HepG2 (cell line): ENCODE data around the gene TSHZ2. TPM values are rescaled to one million over a fixed set of nuclear protein-coding genes. Genes with fewer than 3 reads are reported as not detected.
A peak's percentile ranks its signal among the peaks of the same experiment; 100 is the strongest.
"Not testable (repeated sequence)": the region's sequence is repeated elsewhere in the genome, so short reads cannot be mapped to it uniquely, and the experiment has no call there.

Experiments
- ATAC-seq: fragments of 200-7000 bp; cut with Tn5 transposase; 3 replicates; pipeline ENCODE4 v1.9.1; 2020; ENCODE audit warnings: mild to moderate bottlenecking, moderate library complexity
- BruUV-seq: library from RNA; stranded (reverse); fragments of 400-500 nt; replicated peaks from 2 replicates; lab custom pipeline; 2021; lab: Mats Ljungman, UMichigan
- CTCF ChIA-PET: fragments of 300-600 bp; formaldehyde crosslinking; extraction: SDS; loops from one replicate; lab custom pipeline; 2021; ENCODE audit warnings: low total read pairs, inconsistent platforms, low intra/inter-chr PET ratio; lab: Yijun Ruan, JAX
- POLR2A ChIA-PET: fragments of 350-600 bp; sonication (Branson Sonifier 250); formaldehyde crosslinking; loops from one replicate; lab custom pipeline; 2020; ENCODE audit warnings: antibody characterized with exemption, inconsistent platforms; lab: Yijun Ruan, JAX
- DNase-seq: peaks from one replicate; pipeline ENCODE4 v3.0.0-alpha.2; 2015; ENCODE audit warnings: low spot score
- FAIRE-seq: peaks from 3 replicates; lab custom pipeline; 2011; peaks lifted over from hg19 to GRCh38; lab: Jason Lieb, UNC
- H2AFZ ChIP-seq: one replicate; pipeline ENCODE4 v1.6.1; 2011; ENCODE audit warnings: low read length, inconsistent platforms
- H3K27ac ChIP-seq: fragments of 300-600 bp; 3 replicates; pipeline ENCODE4 v1.8.0; 2011; ENCODE audit warnings: mixed run types, mild to moderate bottlenecking, mixed read lengths, low read length, inconsistent platforms; ENCODE audit not compliant: insufficient read depth; ENCODE audit errors: extremely low read length
- H3K27me3 ChIP-seq, 2 experiments: fragments of 200-600 bp in 1 of 2; 2 replicates in 1 of 2; 3 replicates in 1 of 2; pipeline versions ENCODE4 v1.6.0 to v1.8.0; 2011; ENCODE audit warnings: low read length in 2 of 2, mild to moderate bottlenecking in 2 of 2, moderate library complexity in 2 of 2, inconsistent platforms in 1 of 2; ENCODE audit not compliant: insufficient read depth in 2 of 2, control insufficient read depth in 1 of 2
- H3K36me3 ChIP-seq, 2 experiments: fragments of 200-600 bp in 1 of 2; replicated peaks in 1 of 2; 2 replicates in 1 of 2; 3 replicates in 1 of 2; pipeline versions ENCODE4 v1.5.1 to v1.8.0; 2011; ENCODE audit warnings: low read length in 2 of 2, inconsistent platforms in 1 of 2; ENCODE audit not compliant: insufficient read depth in 2 of 2, control insufficient read depth in 1 of 2
- H3K4me1 ChIP-seq: 2 replicates; pipeline ENCODE4 v1.5.1; 2012; ENCODE audit warnings: low read length, inconsistent platforms; ENCODE audit not compliant: insufficient read depth
- H3K4me2 ChIP-seq: 2 replicates; pipeline ENCODE4 v1.6.0; 2011; ENCODE audit warnings: low read depth, low read length, inconsistent platforms
- H3K4me3 ChIP-seq, 3 experiments: fragments of 200-600 bp in 1 of 3; sonication (generic), shearing (Covaris generic) in 1 of 3; replicated peaks in 1 of 3; 2 replicates each; pipeline ENCODE4 v1.5.1; 2011 to 2016; ENCODE audit warnings: low read length in 3 of 3, inconsistent platforms in 2 of 3, low read depth in 2 of 3, mild to moderate bottlenecking in 2 of 3, control low read depth in 1 of 3, mixed read lengths in 1 of 3; ENCODE audit not compliant: insufficient read depth in 1 of 3
- H3K79me2 ChIP-seq: one replicate; pipeline ENCODE4 v1.6.1; 2011; ENCODE audit warnings: low read length, inconsistent platforms; ENCODE audit not compliant: insufficient read depth
- H3K9ac ChIP-seq: 2 replicates; pipeline ENCODE4 v1.6.0; 2011; ENCODE audit warnings: mild to moderate bottlenecking, low read depth, low read length, inconsistent platforms; ENCODE audit not compliant: insufficient read depth
- H3K9me3 ChIP-seq: 2 replicates; pipeline ENCODE4 v1.5.1; 2012; ENCODE audit warnings: mild to moderate bottlenecking, low read length
- H4K20me1 ChIP-seq: 2 replicates; pipeline ENCODE4 v1.6.0; 2011; ENCODE audit warnings: inconsistent platforms, mild to moderate bottlenecking, low read length, moderate library complexity; ENCODE audit not compliant: insufficient read depth
- CENPT ChIP-seq: sonication (generic); formaldehyde crosslinking; IDR thresholded peaks from 2 replicates; pipeline ENCODE4 v1.8.0; 2022; ENCODE audit warnings: low read depth, mild to moderate bottlenecking, moderate library complexity, missing genetic modification reagents
- FOXA3 ChIP-seq: IDR thresholded peaks from 2 replicates; pipeline ENCODE4 v1.6.1; 2016; ENCODE audit warnings: missing genetic modification reagents, missing compliant biosample characterization
- HDAC1 ChIP-seq: sonication (generic); formaldehyde crosslinking; IDR thresholded peaks from 2 replicates; pipeline ENCODE4 v1.5.1; 2020; ENCODE audit warnings: mild to moderate bottlenecking, missing genetic modification reagents
- HNRNPK ChIP-seq: fragments of 200-400 bp; formaldehyde crosslinking; IDR thresholded peaks from 2 replicates; pipeline ENCODE4 v1.6.1; 2018; ENCODE audit warnings: low read length, low read depth, moderate library complexity, mild to moderate bottlenecking; ENCODE audit not compliant: poor library complexity, severe bottlenecking
- RAD21 ChIP-seq: fragments of 450-650 bp; formaldehyde crosslinking; IDR thresholded peaks from 2 replicates; pipeline ENCODE4 v1.5.0; 2020; ENCODE audit warnings: mild to moderate bottlenecking
- RELA ChIP-seq: sonication (generic); formaldehyde crosslinking; IDR thresholded peaks from 2 replicates; pipeline ENCODE4 v1.4.0; 2020; ENCODE audit warnings: missing genetic modification reagents
- SAP130 ChIP-seq: IDR thresholded peaks from 2 replicates; pipeline ENCODE4 v1.6.1; 2016; ENCODE audit warnings: low read depth
- U2AF2 ChIP-seq: fragments of 200-400 bp; formaldehyde crosslinking; IDR thresholded peaks from 2 replicates; pipeline ENCODE4 v1.6.1; 2017; ENCODE audit warnings: low read depth, mild to moderate bottlenecking, low read length
- ZNF281 ChIP-seq: sonication (generic); formaldehyde crosslinking; IDR thresholded peaks from 2 replicates; pipeline ENCODE4 v1.4.0; 2020; ENCODE audit warnings: missing genetic modification reagents, borderline replicate concordance
- ZNF552 ChIP-seq: sonication (generic); formaldehyde crosslinking; IDR thresholded peaks from 2 replicates; pipeline ENCODE4 v1.9.0; 2022; ENCODE audit warnings: missing genetic modification reagents, mild to moderate bottlenecking, borderline replicate concordance
- ZNF761 ChIP-seq: sonication (generic); formaldehyde crosslinking; conservative IDR thresholded peaks from 2 replicates; pipeline ENCODE4 v1.4.0; 2020; ENCODE audit warnings: mild to moderate bottlenecking, missing genetic modification reagents
- WGBS: methylation state at CpG from one replicate; pipeline ENCODE4 v1.1.6; 2017; ENCODE audit warnings: low lambda C conversion rate; 5-methylcytosine and 5-hydroxymethylcytosine counted together
- in situ Hi-C: cut with HindIII; loops from 2 replicates; pipeline ENCODE4 v1.10.0; 2017; ENCODE audit warnings: low pct_unique_long_range_greater_than_20kb; ENCODE audit not compliant: extremely low pct_ligation_motif_present
- intact Hi-C: fragments of 100-400 bp; cut with micrococcal nuclease; formaldehyde crosslinking; loops from one replicate; pipeline ENCODE4 v1.10.0; 2022; ENCODE audit not compliant: unreplicated experiment
- polyA plus RNA-seq, 8 experiments: library from polyadenylated mRNA; depleted of rRNA in 3 of 8; stranded (reverse) in 7 of 8; unstranded in 1 of 8; fragments of >200 nt; fragmentation: Illumina TruSeq in 4 of 8; extraction: Trizol in 4 of 8; gene quantifications; 2 replicates each; pipeline versions ENCODE4 v1.2.1 to v1.2.3, GENCODE V29; 2011 to 2016; ENCODE audit warnings: low read depth in 4 of 8, missing spikeins in 1 of 8, mixed read lengths in 1 of 8; ENCODE audit not compliant: insufficient read depth in 1 of 8
- total RNA-seq, 5 experiments: library from RNA; depleted of rRNA; stranded (reverse); fragments of >200 nt; fragmentation: Illumina TruSeq; extraction: Trizol; gene quantifications; 2 replicates each; pipeline ENCODE4 v1.2.3, GENCODE V29; 2016; ENCODE audit warnings: low read depth in 1 of 5

TSHZ2 gene
- total and polyA plus RNA-seq, 2 of the 13 experiments (the other 11 are each of a cell fraction or from before 2014, with no cell fraction given) = 0.01 TPM; not detected in 1

- TF ChIP-seq HDAC1 (CRISPR knock-in tag) (peak; percentile 18; the same call in 1 of the 2 replicates), SAP130 (peak; percentile 28; the same call in 1 of the 2 replicates), ZNF761 (CRISPR knock-in tag) (no peak), ZNF552 (CRISPR knock-in tag) (no peak), FOXA3 (CRISPR knock-in tag) (peak; percentile 44; the same call in 1 of the 2 replicates)
Measured at GRCh38 chr20:53517146-53517545, 545.0 kb downstream of the TSHZ2 start (continued).

GRCh38 chr20:53521421-53521820, 549.3 kb downstream of the TSHZ2 start:
- H3K4me3 ChIP-seq, FAIRE-seq, in situ Hi-C loops, H3K4me2 ChIP-seq, ATAC-seq, H3K79me2 ChIP-seq, H2AFZ ChIP-seq, H4K20me1 ChIP-seq, POLR2A ChIA-PET, H3K36me3 ChIP-seq, H3K27ac ChIP-seq, BruUV-seq, H3K9ac ChIP-seq, H3K9me3 ChIP-seq, CTCF ChIA-PET, H3K4me1 ChIP-seq, intact Hi-C loops, DNase-seq: not testable (repeated sequence)
- 9% methylated on average over 5 of the region's 5 CpGs for WGBS
- H3K27me3 ChIP-seq = peaks cover 0 to 30% of the 10 kb centered on the region in 2 experiments; a peak in 3 of 5 replicates

- 11% methylated on average over 3 of the region's 3 CpGs for WGBS
Measured at GRCh38 chr20:53522026-53522425, 549.9 kb downstream of the TSHZ2 start.

More at GRCh38 chr20:53522026-53522425, 549.9 kb downstream of the TSHZ2 start:
- ATAC-seq (no peak), FAIRE-seq (peak; percentile 34), DNase-seq (no peak)
- H3K79me2 ChIP-seq = no peaks in the 10 kb centered on the region
- BruUV-seq = no TSS peak
- intact Hi-C loops = no loop called here
- H3K36me3 ChIP-seq = no peaks in the 10 kb centered on the region
- no peaks in the 10 kb centered on the region for H3K9me3 ChIP-seq
- in situ Hi-C loops = no loop called here
- H3K27ac ChIP-seq = no peak overlapping the region
- TF ChIP-seq ZNF281 (CRISPR knock-in tag) = no peak
- TF ChIP-seq RELA (CRISPR knock-in tag) = no peak
- TF ChIP-seq U2AF2 = peak; percentile 91; the same call in 1 of the 2 replicates
- TF ChIP-seq HNRNPK = peak; percentile 32
- TF ChIP-seq CENPT (CRISPR knock-in tag) = no peak
- TF ChIP-seq RAD21 (CRISPR knock-in tag) = no peak
- ChIA-PET CTCF (no interaction called here), POLR2A (no interaction called here)
- peaks cover 0 to 30% of the 10 kb centered on the region in 2 experiments; a peak in 3 of 5 replicates for H3K27me3 ChIP-seq
- H3K4me2 ChIP-seq = no peak overlapping the region
- peaks cover 6% of the 10 kb centered on the region; the same call in 1 of the 2 replicates for H3K4me1 ChIP-seq
- H3K9ac ChIP-seq = no peak overlapping the region
- H3K4me3 ChIP-seq = no peak overlapping the region
- H4K20me1 ChIP-seq = no peaks in the 10 kb centered on the region
- H2AFZ ChIP-seq = no peak overlapping the region
